SW480 (cell line): ENCODE results near the gene ERH.
A peak's percentile ranks its signal among the peaks of the same experiment; 100 is the strongest.

Source experiments
- DNase-seq: peaks from one replicate; pipeline ENCODE4 v3.0.0-alpha.2; 2016; ENCODE audit warnings: low spot score

Gene ERH

DNA sequence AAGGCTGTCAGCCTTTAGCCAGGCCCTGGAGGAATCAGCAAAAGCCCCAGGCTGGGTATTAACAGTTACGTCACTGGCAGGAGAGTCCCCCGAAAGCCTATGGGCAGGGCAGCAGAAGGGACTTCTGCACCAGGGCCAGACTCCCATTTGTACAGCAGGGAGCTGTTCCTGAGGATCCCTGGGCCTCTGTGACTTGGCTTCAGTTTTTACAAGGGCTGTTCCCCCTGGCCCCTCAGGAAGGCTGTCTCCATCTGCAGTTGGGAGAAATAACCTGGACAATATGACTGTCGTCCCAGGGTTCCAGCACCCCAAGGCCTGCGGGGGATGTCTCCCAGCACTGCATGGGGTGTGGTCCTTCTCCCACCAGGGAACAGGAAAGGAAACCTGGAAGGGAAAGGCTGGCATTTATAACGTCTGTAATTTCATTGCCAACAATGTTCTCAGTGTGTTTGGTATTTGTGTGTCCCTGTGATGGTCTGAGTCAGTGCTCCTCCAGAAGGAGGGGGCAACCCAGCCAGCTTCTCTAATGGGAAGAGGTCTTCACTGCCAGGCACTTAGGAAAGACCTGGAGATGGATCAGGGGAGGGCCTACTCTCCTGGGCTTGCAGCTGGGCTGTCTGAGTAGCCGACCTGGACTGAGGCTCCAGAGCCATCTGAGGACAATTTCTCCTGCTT lies 42.4 kb downstream of the ERH start:
- DNase-seq = no peak

DNA sequence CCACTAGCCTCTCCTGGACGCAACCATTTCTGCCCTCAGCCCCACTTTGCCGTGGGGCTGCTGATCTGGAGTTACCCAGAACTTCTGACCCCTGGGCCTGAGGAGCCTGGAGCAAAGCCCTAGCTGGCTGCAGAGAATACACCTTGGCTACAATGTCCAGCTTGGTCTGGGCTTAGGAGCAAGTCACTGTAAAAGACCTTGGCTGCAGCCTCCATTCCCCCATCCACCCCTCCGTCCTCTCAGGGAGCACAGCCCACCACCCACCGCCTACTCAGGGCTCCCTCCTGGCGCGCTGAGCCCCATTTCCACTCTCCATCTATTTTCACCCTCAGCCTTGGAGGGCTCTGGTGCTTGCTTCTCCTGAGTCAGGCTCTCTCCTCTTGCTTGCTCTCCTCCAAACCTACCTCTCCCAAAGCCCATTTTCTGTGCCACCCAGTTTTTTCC lies 42.9 kb downstream of the ERH start:
- no peak for DNase-seq

DNA sequence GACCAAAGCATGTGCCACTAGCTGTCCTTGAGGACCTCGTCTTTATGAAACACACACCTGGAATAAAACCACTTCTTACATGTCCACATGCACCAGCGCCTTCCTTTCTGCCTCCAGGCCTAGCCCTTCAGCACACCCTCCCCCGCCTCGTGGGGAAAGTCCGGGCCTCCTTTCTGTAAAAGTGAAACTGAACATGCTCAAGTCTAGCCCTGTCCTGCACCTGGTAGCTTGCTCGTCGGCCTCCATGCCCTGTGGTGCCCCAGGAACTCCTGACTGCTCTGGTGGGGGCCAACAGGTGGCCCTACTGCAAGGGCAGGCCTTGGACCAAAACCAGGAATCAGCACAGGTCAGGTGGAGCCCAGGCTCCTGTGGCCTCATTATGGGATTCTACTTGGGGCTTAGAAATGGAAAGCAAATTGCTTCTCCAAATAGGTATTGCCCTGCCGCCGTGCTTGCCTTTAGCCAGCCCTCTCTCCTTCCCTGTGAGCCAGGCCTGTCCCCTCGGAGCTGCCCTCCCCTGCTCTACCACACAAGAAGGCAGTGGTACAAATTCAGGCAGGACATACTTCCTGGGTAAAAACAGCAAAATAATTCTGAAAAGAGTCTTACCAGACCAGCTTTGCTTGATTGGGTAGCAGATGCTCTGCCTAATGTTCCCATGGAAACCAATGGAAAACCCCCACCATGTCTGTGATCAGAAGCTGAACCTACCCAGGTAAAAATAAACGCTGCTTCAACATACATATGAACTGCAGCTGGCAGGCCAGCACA lies 43.5 kb downstream of the ERH start:
- no peak for DNase-seq

DNA sequence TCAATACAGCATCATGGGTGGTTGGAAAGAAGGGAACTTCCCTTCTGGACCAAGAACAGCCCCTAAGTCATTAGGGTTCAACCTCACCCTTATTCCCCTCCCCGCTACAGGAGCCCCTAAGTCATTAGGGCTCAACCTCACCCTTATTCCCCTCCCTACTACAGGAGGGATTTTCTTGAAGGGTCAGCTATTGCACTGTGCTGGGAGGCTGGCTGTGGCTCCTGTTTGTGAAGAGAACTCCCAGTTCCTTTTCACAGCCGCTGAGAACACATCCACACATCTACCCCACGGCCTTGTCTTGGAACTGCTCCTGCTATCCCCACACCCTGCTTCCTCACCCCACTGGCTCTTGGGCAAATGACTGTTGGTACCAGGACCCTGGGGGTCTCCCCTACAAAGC lies 44.9 kb downstream of the ERH start:
- no peak for DNase-seq

DNA sequence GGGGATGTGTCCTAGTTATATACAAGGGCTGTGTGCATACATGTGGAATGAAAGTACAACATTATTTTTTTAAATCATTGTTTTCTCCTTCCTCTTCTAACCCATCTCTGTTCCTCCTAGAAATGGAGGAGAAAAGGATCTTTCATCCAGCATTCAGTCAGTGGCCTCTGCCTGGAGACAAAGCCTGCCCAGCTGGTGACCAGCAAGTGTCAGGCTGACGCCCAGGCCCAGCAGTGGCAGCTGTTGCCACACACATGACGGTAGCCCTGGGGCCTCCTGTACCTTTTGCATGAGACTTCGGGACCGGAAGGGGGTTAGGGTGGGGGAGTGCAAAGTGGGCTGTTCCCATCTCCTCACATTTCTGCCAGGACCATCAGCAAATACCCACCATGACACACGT lies 46.2 kb downstream of the ERH start:
- no peak for DNase-seq

DNA sequence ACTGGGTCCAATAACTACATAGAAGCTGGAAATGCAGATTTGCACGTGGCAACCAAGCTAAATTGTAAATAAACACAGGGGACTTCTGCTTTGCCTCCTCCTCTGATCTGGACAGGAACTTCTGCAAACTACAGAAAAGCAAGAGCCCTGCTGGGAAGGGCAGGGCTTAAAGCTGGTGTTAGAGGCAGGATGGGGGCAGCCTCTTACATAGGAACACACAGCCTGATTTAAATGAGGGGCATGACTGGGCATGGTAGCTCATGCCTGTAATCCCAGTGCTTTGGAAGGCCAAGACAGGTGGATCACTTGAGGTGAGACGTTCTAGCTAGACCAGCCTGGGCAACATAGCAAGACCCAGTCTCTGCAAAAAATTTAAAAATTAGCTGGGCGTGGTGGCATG lies 46.7 kb downstream of the ERH start:
- no peak for DNase-seq

DNA sequence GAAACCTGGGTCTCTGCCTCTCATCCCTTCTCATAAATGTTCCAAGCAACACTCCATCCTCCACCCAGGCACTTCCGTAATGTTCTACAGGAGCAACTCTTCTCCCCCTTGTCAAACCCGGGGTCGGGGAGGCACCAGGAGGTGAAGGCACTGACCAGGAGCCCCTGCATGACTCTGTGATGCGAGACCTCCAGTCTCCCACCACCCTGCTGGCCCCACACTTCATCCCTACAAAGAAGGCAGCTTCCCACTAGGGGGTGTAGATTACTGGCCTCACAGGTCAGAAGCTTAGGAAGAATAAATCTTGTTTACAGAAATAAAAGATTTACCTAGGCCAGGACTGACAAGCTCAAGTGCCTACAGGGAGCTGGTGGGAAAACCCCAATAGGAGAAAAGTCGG lies 47.2 kb downstream of the ERH start:
- no peak for DNase-seq

DNA sequence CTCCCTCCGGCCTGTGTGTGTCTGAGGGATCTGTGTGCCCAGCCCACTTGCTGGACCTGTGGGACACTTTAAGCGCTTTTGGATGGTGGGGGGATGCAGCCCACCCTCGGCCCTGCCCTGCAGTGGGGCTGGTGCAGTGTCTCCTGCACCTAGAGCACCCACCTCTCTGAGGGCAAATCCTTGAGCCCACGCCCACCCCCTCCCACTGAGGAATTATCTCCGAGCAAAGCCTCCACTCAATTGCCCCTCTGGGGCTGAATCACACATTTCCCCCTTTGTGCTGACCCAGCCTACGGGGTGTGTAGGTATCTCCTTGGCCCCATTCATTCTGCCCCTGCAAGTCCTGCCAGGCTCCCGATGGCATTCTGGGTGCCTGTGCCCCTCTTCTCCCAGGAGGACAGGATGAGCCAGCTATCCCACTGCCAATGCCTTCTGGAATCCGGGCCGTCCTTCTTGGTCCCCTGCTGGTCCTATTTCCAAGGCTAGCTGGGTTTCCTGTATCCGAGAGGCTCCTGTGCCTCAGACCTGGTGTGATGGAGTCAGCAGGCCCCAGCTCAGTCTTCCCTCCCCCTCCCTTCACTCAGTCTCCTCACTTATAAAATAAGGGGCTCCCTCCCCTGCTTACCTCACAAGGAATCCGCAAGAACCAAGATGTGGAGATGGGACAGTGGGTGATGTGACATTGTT lies 48.9 kb downstream of the ERH start:
- DNase-seq = no peak

DNA sequence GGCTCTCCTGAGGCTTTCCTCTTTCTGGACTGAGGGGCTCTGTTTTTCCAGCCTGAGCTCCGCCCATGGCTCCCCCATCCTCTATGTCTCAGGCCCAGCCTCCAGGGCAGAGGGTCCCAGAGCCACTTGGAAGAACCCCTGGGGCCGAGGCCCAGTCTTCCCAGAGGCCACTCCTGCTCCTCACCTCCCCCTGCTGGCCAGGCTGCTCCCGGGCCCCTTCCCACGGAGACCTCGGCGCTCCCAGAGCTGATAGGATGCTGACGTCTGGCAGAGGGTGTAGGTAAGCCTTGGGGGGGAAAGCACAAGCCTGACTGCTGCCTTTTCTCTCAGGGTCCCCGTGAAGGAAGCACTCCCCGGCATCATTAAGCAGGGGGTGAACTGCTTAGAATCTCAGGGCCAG lies 51.4 kb downstream of the ERH start:
- no peak for DNase-seq

DNA sequence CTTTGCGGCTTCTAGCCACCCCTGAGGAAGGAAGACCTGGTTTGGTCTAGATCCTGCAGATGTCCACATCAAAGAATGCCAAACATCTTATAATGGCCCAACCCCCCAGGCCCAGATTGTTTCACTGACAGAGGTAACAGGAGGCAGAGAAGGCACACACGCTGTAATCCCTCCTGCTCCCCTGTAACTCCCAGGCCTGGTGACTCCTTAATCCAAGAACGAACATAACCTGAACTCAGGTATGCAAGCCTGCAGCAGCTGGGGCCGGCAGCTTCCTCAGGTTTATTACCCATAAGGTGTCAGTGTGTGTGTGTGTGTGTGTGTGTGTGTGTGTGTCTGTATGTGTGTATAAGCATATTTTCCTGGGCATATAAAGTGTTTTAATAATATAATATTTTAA lies 52.7 kb downstream of the ERH start:
- DNase-seq = peak; percentile 19

DNA sequence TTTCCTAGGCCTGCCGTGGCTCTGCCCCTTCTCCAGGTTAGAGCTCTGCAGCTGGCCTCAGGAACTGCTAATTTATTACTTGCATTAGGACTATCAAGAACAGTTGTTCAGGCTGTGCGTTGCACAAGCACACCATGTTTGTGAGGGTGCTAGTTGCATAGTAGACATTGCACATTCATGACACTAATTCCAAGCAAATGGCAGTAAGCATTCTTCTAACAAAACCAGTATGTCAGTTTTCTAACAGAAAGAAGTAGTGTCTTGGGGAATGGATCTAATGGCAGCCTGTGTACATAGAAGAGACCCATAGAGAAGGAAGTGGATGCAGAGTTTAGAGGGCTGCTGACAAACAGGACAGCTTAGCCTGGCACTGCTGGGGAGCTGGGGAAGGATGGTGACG lies 53.9 kb downstream of the ERH start:
- DNase-seq = no peak

DNA sequence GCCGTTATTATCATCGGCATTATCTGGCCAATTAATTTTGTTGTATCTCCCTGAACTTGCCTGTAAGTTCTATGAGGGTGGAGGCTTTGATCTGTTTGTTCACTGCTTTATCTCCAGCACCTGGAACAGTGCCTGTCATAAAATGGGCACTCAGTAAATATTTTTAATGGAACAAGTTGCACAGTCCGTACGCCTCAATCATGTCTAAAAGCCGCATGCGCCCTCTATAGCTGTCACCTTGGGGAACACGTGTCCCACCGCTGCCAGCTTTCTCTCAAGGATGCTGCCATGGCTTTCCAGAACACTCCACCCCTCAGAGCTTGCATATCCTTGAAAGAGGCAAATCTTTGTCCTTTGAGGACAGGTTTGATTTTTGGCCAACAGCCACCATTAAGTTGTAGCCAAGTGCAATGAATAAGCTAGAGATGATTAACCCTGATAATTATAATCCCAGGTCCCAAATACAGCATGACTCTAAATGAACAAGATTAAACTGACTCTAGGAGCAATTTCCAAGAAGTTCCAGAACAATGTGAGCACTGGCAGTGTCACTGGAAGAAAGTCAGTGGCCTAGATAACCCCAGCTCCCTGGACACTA lies 55.1 kb downstream of the ERH start:
- DNase-seq = no peak

DNA sequence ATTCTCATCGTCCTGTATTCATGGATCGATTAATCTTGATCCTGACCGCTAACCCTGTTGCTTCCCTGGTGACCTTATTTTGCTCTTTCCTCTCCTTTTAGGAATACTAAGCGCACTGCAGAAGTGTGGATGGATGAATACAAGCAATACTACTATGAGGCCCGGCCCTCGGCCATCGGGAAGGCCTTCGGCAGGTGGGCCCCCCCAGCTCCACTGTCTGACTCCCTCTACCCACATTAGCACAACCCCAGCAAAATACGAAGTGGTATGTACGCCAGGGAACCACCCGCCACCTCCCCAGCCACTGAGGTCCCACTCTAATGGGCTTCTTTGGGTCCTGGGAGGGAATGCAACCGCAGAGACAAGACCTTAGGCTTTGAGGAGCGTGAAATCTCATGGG lies 58.7 kb downstream of the ERH start:
- no peak for DNase-seq

DNA sequence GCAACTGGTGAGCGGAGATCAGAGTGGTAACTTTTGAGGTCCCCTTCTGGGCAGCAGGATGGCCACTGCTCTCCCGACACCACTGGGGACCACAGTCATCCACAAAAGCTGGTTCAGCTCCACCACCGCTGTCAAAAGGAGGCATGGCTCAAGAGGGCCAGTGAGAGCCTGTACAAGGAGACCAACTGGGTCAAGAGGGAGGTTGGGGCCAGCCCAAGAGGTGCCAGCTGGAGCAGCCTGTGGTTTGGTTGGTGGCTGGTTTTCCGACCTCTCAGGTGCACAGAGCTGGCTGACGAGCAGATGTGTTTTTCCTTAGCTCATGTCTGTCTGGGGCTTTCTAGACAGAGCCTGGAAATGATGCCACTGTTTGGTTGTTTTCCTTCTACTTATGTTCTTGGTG lies 60.1 kb downstream of the ERH start:
- DNase-seq = no peak

DNA sequence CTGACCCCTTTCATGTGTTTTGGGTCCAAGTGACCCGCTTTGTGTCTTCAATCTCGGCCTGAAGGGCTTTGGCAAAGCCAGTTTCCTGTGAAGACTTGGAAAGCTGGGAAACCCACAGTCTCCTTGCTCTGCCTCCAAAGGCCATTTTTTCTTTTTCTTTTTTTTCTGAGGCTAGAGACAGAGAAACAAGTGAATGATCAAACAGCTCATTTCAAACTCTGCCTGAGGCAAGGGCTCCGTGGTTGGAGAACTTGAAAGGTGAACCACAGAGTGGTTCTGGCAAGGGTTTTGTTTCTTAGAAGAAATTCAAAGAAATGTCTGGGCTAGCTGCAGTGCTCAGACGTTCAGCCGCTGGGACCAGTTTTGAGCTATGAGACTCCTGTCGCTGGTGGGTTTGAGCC lies 62.7 kb downstream of the ERH start:
- DNase-seq = no peak

DNA sequence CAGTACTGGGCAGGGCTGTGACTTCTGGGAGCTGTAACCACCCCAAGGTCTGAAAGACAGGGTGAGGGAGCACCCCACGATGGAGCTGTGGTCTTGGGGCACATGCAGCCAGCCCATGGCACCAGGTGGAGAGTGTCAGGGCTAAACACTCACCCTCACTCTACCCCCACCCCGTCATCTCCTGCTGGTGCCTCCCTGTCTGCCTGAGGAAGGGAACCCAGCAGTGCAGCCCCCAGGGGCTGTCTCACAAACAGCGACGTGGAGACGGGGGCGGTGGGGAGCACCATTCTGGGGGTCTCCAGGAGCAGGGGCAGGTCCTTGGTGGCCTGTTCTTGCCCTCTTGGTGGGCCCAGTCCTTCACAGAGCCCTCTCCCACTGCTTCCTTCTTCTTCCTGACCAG lies 63.5 kb downstream of the ERH start:
- no peak for DNase-seq

DNA sequence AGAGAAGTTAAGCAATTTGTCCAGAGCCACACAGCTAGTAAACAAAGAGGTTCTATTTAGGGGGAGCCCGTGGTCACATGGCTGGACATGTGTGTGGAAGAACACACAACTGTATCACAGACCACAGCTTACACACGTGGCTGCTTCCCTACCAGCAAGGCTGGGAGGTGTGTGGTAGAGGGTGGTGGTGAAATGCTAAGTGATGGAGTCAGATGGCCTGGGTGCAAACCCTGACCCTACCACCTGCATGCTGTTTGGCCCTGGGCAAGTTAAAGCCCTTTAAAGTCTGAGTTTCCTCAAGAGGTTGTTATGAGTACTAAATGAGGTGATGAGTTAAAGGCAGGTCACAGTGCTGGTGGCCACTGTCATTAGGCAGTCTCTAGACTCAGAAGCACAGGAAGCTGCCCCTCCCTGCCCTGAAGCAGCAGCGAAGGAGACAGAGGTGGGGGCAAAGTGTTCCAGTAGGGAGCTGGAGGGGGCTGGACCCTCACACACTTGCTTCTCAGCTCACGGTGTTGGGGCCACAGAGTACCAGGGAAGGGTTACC lies 64.2 kb downstream of the ERH start:
- no peak for DNase-seq

DNA sequence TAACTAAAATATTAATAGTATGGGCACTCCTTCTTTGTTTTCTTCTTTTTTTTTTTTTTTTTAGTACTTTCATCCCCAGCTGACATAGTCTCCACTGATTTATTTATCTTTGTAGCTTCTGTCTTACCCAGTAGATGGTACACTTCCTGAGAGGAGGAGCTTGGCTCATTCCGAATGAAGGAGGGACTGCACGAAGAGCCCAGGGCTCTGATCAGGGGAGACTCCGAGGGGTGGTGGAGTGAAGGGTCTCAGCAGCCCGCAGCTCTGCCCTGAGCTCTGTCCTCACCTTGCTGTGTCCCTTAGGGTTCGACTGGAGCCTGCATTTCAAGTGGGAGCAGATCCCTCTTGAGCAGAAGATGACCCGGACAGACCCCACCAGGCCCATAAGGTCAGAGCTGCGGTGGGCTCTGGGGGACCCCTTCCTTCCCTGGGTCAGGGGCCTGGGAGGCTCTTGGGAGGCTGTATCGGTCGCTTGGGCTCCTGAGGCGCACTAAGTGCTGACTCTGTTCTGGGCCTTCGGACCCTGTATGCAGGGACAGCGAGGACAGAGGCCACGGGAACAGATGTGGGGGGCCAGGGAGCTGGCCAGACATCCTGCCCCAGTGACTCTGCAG lies 65.2 kb downstream of the ERH start:
- DNase-seq = no peak

DNA sequence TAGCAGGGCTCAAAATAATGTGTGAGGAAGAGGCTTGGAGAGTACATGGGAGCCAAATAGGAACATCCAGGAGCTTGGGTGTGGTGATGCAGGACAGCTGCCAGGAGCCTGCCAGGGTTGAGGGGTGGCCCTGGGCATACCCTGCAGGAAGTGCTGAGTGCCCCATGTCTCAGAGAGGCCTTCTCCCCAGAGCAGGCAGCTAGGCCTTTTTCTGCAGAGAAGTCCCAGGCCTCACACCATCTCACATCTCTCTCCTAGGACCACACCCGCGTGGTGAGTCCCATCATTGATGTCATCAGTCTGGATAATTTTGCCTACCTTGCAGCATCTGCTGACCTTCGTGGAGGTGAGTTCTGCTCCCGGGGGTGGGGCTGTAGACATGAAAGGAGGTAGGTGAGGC lies 66.9 kb downstream of the ERH start:
- DNase-seq = no peak
